Glutamatergic neuron (in vitro differentiated cells): ENCODE results near the gene DGKI. TPM values are rescaled to one million over a fixed set of nuclear protein-coding genes. Genes with fewer than 3 reads are reported as not detected.

Experiments used
- DNase-seq: peaks from one replicate; pipeline ENCODE4 v3.0.0; 2022
- H3K27ac Mint-ChIP-seq: one replicate; pipeline ENCODE4 v1.8.0; 2020; ENCODE audit warnings: mild to moderate bottlenecking, mixed read lengths, inconsistent platforms; ENCODE audit not compliant: unreplicated experiment
- H3K27me3 Mint-ChIP-seq: one replicate; pipeline ENCODE4 v1.8.0; 2020; ENCODE audit warnings: mild to moderate bottlenecking, moderate library complexity, mixed read lengths, inconsistent platforms; ENCODE audit not compliant: unreplicated experiment
- H3K36me3 Mint-ChIP-seq: one replicate; pipeline ENCODE4 v1.8.0; 2020; ENCODE audit warnings: mild to moderate bottlenecking, mixed read lengths, inconsistent platforms; ENCODE audit not compliant: unreplicated experiment
- H3K4me1 Mint-ChIP-seq: one replicate; pipeline ENCODE4 v1.8.0; 2020; ENCODE audit warnings: mild to moderate bottlenecking, low read depth, mixed read lengths, inconsistent platforms; ENCODE audit not compliant: unreplicated experiment
- H3K4me3 Mint-ChIP-seq: one replicate; pipeline ENCODE4 v1.8.0; 2020; ENCODE audit warnings: mild to moderate bottlenecking, mixed read lengths, inconsistent platforms; ENCODE audit not compliant: unreplicated experiment
- H3K9me3 Mint-ChIP-seq: one replicate; pipeline ENCODE4 v1.8.0; 2020; ENCODE audit warnings: mild to moderate bottlenecking, moderate library complexity, mixed read lengths, inconsistent platforms; ENCODE audit not compliant: unreplicated experiment
- total RNA-seq: library from RNA; stranded (reverse); fragmentation: NEBNext Ultra II Directional; extraction: Animal tissue kit (Norgen Biotek cat#: 25700); gene quantifications from one replicate; pipeline ENCODE4 v1.2.1, GENCODE V29; 2021; ENCODE audit not compliant: unreplicated experiment
- TF ChIP-seq, protein P1 (sequence below): fragments of 200-600 bp; sonication (generic); IDR thresholded peaks from one replicate; pipeline ENCODE4 v1.5.0; 2021; ENCODE audit not compliant: partially characterized antibody, unreplicated experiment

DGKI gene
- total RNA-seq, 1 donor from 2014 or later: 19.4 TPM

DNA sequence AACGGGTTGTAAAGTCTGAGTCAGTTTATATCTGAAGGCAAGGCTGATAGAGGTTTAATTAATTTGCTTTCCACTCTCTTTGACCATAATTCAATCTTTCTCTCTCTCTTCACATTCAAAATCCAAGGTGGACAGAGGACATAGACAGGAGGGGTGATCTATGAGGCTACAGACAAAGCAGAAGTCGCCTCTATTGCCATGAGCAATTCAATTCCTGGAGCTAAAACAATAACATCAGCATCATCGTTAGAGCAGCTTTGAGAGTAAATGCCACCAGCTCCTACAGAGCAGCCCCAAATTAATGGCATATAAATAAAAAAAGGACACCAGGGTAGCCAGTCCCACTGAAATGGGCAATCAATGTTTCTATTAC is 93.2 kb downstream of the DGKI start:
- no peaks in the 10 kb centered on the region for H3K36me3 Mint-ChIP-seq
- TF ChIP-seq, protein P1, sequence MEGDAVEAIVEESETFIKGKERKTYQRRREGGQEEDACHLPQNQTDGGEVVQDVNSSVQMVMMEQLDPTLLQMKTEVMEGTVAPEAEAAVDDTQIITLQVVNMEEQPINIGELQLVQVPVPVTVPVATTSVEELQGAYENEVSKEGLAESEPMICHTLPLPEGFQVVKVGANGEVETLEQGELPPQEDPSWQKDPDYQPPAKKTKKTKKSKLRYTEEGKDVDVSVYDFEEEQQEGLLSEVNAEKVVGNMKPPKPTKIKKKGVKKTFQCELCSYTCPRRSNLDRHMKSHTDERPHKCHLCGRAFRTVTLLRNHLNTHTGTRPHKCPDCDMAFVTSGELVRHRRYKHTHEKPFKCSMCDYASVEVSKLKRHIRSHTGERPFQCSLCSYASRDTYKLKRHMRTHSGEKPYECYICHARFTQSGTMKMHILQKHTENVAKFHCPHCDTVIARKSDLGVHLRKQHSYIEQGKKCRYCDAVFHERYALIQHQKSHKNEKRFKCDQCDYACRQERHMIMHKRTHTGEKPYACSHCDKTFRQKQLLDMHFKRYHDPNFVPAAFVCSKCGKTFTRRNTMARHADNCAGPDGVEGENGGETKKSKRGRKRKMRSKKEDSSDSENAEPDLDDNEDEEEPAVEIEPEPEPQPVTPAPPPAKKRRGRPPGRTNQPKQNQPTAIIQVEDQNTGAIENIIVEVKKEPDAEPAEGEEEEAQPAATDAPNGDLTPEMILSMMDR: no peak
- H3K9me3 Mint-ChIP-seq: peaks cover 2% of the 10 kb centered on the region
- DNase-seq: no peak
- H3K27ac Mint-ChIP-seq: no peak overlapping the region
- no peaks in the 10 kb centered on the region for H3K27me3 Mint-ChIP-seq
- no peak overlapping the region for H3K4me3 Mint-ChIP-seq
- H3K4me1 Mint-ChIP-seq: peaks cover 2% of the 10 kb centered on the region

DNA sequence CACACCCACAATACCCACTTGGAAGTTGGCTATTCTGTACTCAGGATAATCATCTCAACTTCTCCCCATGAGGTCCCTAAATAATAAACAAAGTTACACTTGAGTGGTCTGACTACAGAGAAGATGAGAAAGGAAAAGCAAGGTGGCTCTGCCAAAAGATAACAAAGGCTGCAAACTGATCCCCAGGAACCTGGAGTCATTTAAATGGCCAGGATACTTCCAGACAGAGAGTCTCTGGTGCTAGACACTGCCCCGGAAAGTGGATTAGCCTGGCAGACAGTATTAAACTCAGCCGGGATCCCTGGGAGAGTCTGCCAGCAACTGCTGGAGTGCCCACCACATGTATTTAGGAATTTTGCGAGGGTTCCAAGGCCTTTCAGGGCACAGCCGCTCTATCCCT is 93.7 kb downstream of the DGKI start:
- no peak for DNase-seq
- no peak overlapping the region for H3K27ac Mint-ChIP-seq
- H3K27me3 Mint-ChIP-seq: no peaks in the 10 kb centered on the region
- TF ChIP-seq, protein P1: no peak
- no peak overlapping the region for H3K4me3 Mint-ChIP-seq
- peaks cover 2% of the 10 kb centered on the region for H3K9me3 Mint-ChIP-seq
- peaks cover 2% of the 10 kb centered on the region for H3K4me1 Mint-ChIP-seq
- H3K36me3 Mint-ChIP-seq: no peaks in the 10 kb centered on the region

DNA sequence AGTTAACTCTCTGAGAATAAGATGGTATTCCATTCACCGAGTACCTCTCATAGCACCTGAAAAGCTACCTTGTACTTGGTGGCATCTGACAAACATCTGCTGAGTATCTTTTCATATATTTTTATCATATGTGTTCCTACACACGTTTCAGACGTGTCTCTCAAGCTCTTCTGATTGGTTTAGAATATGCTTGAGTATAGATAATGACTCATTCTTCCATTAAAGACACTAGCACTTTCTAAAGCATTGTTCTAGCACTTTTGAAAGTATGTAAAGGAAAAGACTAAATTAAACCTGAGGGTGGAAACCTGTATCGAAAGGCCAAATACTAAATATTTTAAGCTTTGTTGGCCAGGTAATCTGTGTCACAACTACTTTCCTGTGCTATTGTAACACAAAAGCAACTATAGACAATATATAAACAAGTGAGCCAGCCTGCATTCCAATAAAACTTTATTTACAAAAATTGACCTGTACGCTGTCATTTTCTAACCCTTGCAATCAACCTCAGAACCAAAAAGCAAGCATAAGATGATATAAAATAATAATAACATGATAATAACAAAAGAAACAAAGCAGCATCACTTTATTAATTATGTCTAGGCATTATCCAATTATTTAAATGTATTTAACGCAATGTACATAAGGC is 95.3 kb downstream of the DGKI start:
- Mint-ChIP-seq H3K9me3 (peaks cover 2% of the 10 kb centered on the region), H3K27ac (no peak overlapping the region), H3K4me1 (peaks cover 2% of the 10 kb centered on the region), H3K27me3 (no peaks in the 10 kb centered on the region), H3K36me3 (no peaks in the 10 kb centered on the region), H3K4me3 (no peak overlapping the region)
- TF ChIP-seq, protein P1: no peak
- DNase-seq: no peak

DNA sequence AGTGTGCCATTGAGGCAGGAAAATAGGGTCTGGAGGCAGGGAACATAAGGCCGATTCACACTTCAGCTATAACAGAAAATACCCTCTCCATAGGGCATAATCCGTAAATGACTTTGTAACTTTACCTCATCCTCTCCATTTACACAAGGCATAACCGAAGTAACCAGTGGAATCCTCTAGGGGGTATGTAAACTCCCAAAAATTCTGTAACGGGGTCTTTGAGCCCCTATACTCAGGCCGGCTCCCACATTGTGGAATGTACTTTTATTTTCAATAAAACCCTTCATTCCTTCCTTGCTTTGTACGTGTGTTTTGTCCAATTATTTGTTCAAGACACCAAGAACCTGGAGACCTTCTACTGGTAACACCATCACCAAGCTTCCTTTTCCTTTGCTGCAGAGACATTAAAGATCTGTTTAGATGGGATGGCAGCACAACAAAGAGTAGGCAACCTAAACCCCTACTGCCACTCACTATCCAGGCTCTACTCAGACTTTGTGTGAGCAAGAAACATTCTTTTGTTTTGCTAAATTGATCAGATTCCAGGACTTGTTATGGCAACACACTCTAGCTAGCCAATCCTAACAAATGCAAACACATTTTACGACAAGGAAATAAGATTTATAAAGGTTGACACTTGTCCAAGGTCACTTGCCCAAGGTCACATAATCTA is 99.3 kb downstream of the DGKI start:
- Mint-ChIP-seq H3K4me3 (no peak overlapping the region), H3K4me1 (no peaks in the 10 kb centered on the region), H3K36me3 (peaks cover 5% of the 10 kb centered on the region), H3K9me3 (peaks cover 4% of the 10 kb centered on the region), H3K27me3 (no peaks in the 10 kb centered on the region), H3K27ac (no peak overlapping the region)
- no peak for DNase-seq
- TF ChIP-seq, protein P1: peak; percentile 24

DNA sequence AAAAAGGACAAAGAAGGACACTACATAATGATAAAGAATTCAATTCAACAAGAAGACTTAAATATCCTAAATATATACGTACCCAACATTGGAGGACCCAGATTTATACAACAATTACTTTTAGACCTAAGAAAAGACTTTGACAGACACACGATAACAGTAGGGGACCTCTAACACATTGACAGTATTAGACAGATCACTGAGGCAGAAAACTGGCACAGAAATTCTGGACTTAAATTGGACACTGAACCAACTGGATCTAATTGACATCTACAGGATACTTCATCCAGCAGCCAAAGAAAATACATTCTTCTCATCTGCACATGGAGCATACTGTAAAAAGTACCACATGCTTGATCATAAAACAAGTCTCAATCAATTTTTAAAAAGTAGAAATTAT is 103.8 kb downstream of the DGKI start:
- DNase-seq: no peak
- no peaks in the 10 kb centered on the region for H3K27me3 Mint-ChIP-seq
- H3K27ac Mint-ChIP-seq: no peak overlapping the region
- H3K4me3 Mint-ChIP-seq: no peak overlapping the region
- peaks cover 1% of the 10 kb centered on the region for H3K9me3 Mint-ChIP-seq
- TF ChIP-seq, protein P1: no peak
- H3K36me3 Mint-ChIP-seq: peaks cover 5% of the 10 kb centered on the region
- H3K4me1 Mint-ChIP-seq: peaks cover 2% of the 10 kb centered on the region
